OCI-M2 (cell line): ENCODE data around the gene PCOLCE2.

Source experiments
- DNase-seq: peaks from one replicate; lab custom pipeline; 2025; ENCODE audit not compliant: unreplicated experiment; lab: John Stamatoyannopoulos, UW

PCOLCE2 gene

GRCh38 chr3:142866841-142867631 is 21.8 kb downstream of the PCOLCE2 start:
- no peak for DNase-seq

GRCh38 chr3:142863930-142864920 is 24.7 kb downstream of the PCOLCE2 start:
- no peak for DNase-seq

- DNase-seq = no peak
Observed at GRCh38 chr3:142863010-142863817, 25.7 kb downstream of the PCOLCE2 start.

- no peak for DNase-seq
Observed at GRCh38 chr3:142861926-142862325, 27.0 kb downstream of the PCOLCE2 start.

- no peak for DNase-seq
Observed at GRCh38 chr3:142858043-142858442, 30.8 kb downstream of the PCOLCE2 start.

GRCh38 chr3:142857056-142857455 is 31.8 kb downstream of the PCOLCE2 start:
- no peak for DNase-seq

- no peak for DNase-seq
Observed at GRCh38 chr3:142853270-142854168, 35.4 kb downstream of the PCOLCE2 start.

GRCh38 chr3:142852009-142852408 is 36.9 kb downstream of the PCOLCE2 start:
- no peak for DNase-seq

- DNase-seq = no peak
Observed at GRCh38 chr3:142850395-142851023, 38.4 kb downstream of the PCOLCE2 start.

GRCh38 chr3:142849148-142849547 is 39.7 kb downstream of the PCOLCE2 start:
- DNase-seq = no peak

GRCh38 chr3:142846779-142847577 is 41.9 kb downstream of the PCOLCE2 start:
- no peak for DNase-seq

GRCh38 chr3:142844339-142844977 is 44.4 kb downstream of the PCOLCE2 start:
- DNase-seq = no peak

- DNase-seq = no peak
Observed at GRCh38 chr3:142839831-142840230, 49.1 kb downstream of the PCOLCE2 start.

- DNase-seq = no peak
Observed at GRCh38 chr3:142837526-142837925, 51.4 kb downstream of the PCOLCE2 start.

- DNase-seq = peak; percentile 57
Observed at GRCh38 chr3:142828703-142829305, 60.1 kb downstream of the PCOLCE2 start.

GRCh38 chr3:142819179-142819578 is 69.7 kb downstream of the PCOLCE2 start:
- no peak for DNase-seq

GRCh38 chr3:142818651-142819050 is 70.2 kb downstream of the PCOLCE2 start:
- no peak for DNase-seq

GRCh38 chr3:142817897-142818296 is 71.0 kb downstream of the PCOLCE2 start:
- DNase-seq = no peak
